CD14-positive monocyte (primary cell): Measurements from ENCODE around the gene TUBB6. TPM values are rescaled to one million over a fixed set of nuclear protein-coding genes. Genes with fewer than 3 reads are reported as not detected.

Experiments
- DNase-seq, 3 donors: peaks; one replicate each; pipeline ENCODE4 v3.0.0-alpha.2; 2011 to 2022
- H2AFZ ChIP-seq: 2 replicates; pipeline ENCODE4 v1.6.0; 2012; ENCODE audit warnings: mild to moderate bottlenecking, low read depth, low read length, inconsistent platforms; ENCODE audit not compliant: insufficient read depth, poor library complexity, severe bottlenecking
- H3K27ac ChIP-seq, 2 donors: 1 replicate in 1 of 2; 2 replicates in 1 of 2; pipeline ENCODE4 v1.5.1; 2012 to 2013; ENCODE audit warnings: low read length in 2 of 2, control low read depth in 1 of 2, inconsistent platforms in 1 of 2, low read depth in 1 of 2, mild to moderate bottlenecking in 1 of 2
- H3K27me3 ChIP-seq, 2 donors: one replicate each; pipeline versions ENCODE4 v1.6.0 to v1.6.1; 2011 to 2013; ENCODE audit warnings: low read length in 2 of 2; ENCODE audit not compliant: control insufficient read depth in 2 of 2, insufficient read depth in 2 of 2
- H3K36me3 ChIP-seq, 2 donors: replicated peaks in 1 of 2; 1 replicate in 1 of 2; 2 replicates in 1 of 2; pipeline versions ENCODE4 v1.5.1 to v1.6.1; 2012 to 2013; ENCODE audit warnings: low read length in 2 of 2, control low read depth in 1 of 2, inconsistent platforms in 1 of 2, mild to moderate bottlenecking in 1 of 2; ENCODE audit not compliant: insufficient read depth in 2 of 2, control insufficient read depth in 1 of 2
- H3K4me1 ChIP-seq, 2 donors: 1 replicate in 1 of 2; 2 replicates in 1 of 2; pipeline versions ENCODE4 v1.5.1 to v1.6.1; 2012 to 2013; ENCODE audit warnings: low read length in 2 of 2, control low read depth in 1 of 2, inconsistent platforms in 1 of 2, mild to moderate bottlenecking in 1 of 2, moderate library complexity in 1 of 2; ENCODE audit not compliant: insufficient read depth in 2 of 2, control insufficient read depth in 1 of 2
- H3K4me2 ChIP-seq: replicated peaks from 2 replicates; pipeline ENCODE3; 2012; ENCODE audit warnings: low read length, moderate library complexity, mild to moderate bottlenecking; ENCODE audit not compliant: poor library complexity, severe bottlenecking; ENCODE audit errors: extremely low read depth
- H3K4me3 ChIP-seq, 3 experiments: fragments of 200-600 bp in 1 of 3; sonication (generic) in 1 of 3; replicated peaks in 1 of 3; 1 replicate in 2 of 3; 2 replicates in 1 of 3; pipeline ENCODE4 v1.5.1; 2011 to 2013; ENCODE audit warnings: low read length in 3 of 3, mild to moderate bottlenecking in 3 of 3, control low read depth in 2 of 3, low read depth in 2 of 3, inconsistent platforms in 1 of 3, moderate library complexity in 1 of 3
- H3K79me2 ChIP-seq: 2 replicates; pipeline ENCODE4 v1.6.0; 2012; ENCODE audit warnings: mild to moderate bottlenecking, control low read depth, inconsistent platforms, low read length, moderate library complexity; ENCODE audit not compliant: insufficient read depth
- H3K9ac ChIP-seq: 2 replicates; pipeline ENCODE4 v1.6.0; 2017; ENCODE audit warnings: low read length, mild to moderate bottlenecking; ENCODE audit not compliant: insufficient read depth, poor library complexity, severe bottlenecking
- H3K9me3 ChIP-seq, 2 donors: replicated peaks in 1 of 2; 1 replicate in 1 of 2; 2 replicates in 1 of 2; pipeline versions ENCODE4 v1.5.1 to v1.6.1; 2012 to 2013; ENCODE audit warnings: low read length in 2 of 2, control low read depth in 1 of 2; ENCODE audit not compliant: control insufficient read depth in 1 of 2, insufficient read depth in 1 of 2
- H4K20me1 ChIP-seq: 2 replicates; pipeline ENCODE4 v1.6.0; 2012; ENCODE audit warnings: mild to moderate bottlenecking, low read length, control low read depth, moderate library complexity; ENCODE audit not compliant: insufficient read depth
- H3K27ac Mint-ChIP-seq, 7 donors: one replicate each; pipeline ENCODE4 v1.8.0; 2020; ENCODE audit warnings: mild to moderate bottlenecking in 7 of 7, mixed read lengths in 7 of 7, moderate library complexity in 6 of 7, inconsistent platforms in 2 of 7
- H3K27me3 Mint-ChIP-seq, 3 donors: one replicate each; pipeline ENCODE4 v1.8.0; 2021 to 2022; ENCODE audit warnings: low read depth in 3 of 3, mild to moderate bottlenecking in 3 of 3, mixed read lengths in 3 of 3, moderate library complexity in 3 of 3, inconsistent platforms in 1 of 3
- H3K36me3 Mint-ChIP-seq, 2 donors: one replicate each; pipeline ENCODE4 v1.8.0; 2020; ENCODE audit warnings: mixed read lengths in 2 of 2, inconsistent platforms in 1 of 2, mild to moderate bottlenecking in 1 of 2
- H3K4me1 Mint-ChIP-seq: one replicate; pipeline ENCODE4 v1.8.0; 2020; ENCODE audit warnings: mild to moderate bottlenecking, mixed read lengths
- H3K4me3 Mint-ChIP-seq, 2 donors: one replicate each; pipeline ENCODE4 v1.8.0; 2020; ENCODE audit warnings: mild to moderate bottlenecking in 2 of 2, mixed read lengths in 2 of 2, moderate library complexity in 1 of 2
- H3K9me3 Mint-ChIP-seq, 7 donors: one replicate each; pipeline ENCODE4 v1.8.0; 2020 to 2022; ENCODE audit warnings: mixed read lengths in 7 of 7, mild to moderate bottlenecking in 6 of 7, moderate library complexity in 6 of 7, inconsistent platforms in 2 of 7
- WGBS: methylation state at CpG from one replicate; pipeline ENCODE4 v1.1.5; 2013; ENCODE audit warnings: missing lambda C conversion rate; ENCODE audit not compliant: insufficient coverage; 5-methylcytosine and 5-hydroxymethylcytosine counted together
- intact Hi-C, 2 donors: fragments of 100-400 bp; cut with micrococcal nuclease; formaldehyde crosslinking; loops; one replicate each; pipeline versions ENCODE4 v1.15.0 to v1.15.1; 2023
- polyA plus RNA-seq, 3 donors: library from polyadenylated mRNA; depleted of rRNA in 1 of 3; unstranded in 2 of 3; stranded (reverse) in 1 of 3; fragments of 300-500 nt in 2 of 3; fragments of >200 nt in 1 of 3; fragmentation: Illumina TruSeq in 2 of 3; gene quantifications; 1 replicate in 2 of 3; 2 replicates in 1 of 3; pipeline ENCODE4 v1.2.3, GENCODE V29; 2012 to 2021
- TF ChIP-seq, protein P1 (sequence below): fragments of 200-600 bp; IDR thresholded peaks from one replicate; pipeline ENCODE4 v1.8.0; 2022; ENCODE audit warnings: antibody characterized with exemption, mild to moderate bottlenecking

Gene TUBB6
- polyA plus RNA-seq, 3 donors: 15.8 to 34.9 (median 27.6) TPM

DNA sequence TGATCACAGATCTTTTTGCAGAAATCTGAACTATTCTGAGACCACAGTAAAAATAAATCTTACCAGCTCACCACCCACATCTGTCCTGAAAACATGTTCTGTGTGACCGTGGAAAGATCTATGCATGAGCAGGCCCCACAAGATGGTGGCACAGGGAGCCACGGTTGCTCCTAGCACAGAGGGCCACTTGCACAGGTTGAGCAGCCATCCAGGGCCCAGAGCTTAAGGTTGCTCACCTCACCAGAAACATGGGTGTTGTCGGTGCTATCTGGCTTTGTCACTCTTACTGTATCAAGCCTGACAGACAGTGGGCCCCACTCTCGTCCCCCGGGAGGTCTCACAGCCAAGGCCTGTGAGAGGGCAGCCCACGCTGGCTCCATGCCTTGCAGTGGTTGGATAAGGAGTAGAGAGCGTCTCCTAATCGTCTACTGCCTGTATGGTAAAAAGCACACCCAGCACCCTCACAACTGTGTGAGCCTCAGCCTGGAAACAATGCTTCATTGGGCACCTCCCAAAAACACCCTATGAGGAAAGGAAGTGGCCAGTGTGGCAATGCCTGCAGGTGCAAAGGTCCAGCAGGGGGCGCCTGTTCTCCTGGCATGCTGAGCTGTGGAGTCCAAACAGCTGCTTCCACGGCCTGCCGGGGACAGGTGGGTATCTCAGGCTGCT, 19.6 kb downstream of the TUBB6 start:
- intact Hi-C loops: no loop called here
- Mint-ChIP-seq H3K4me1 (peaks cover 2% of the 10 kb centered on the region), H3K4me3 (no peak overlapping the region), H3K27me3 (no peaks in the 10 kb centered on the region), H3K27ac (peak overlapping the region in 6 of 7 donors; percentile 42 to 74 (median 54)), H3K9me3 (peaks cover 0 to 11% (median 5%) of the 10 kb centered on the region in 7 donors), H3K36me3 (peaks cover 54 to 79% of the 10 kb centered on the region in 2 donors)
- no peaks in the 10 kb centered on the region for H3K79me2 ChIP-seq
- no peak overlapping the region for H2AFZ ChIP-seq
- no peak overlapping the region for H3K4me2 ChIP-seq
- H3K9me3 ChIP-seq: no peaks in the 10 kb centered on the region
- 78% methylated on average over 6 of the region's 11 CpGs for WGBS
- H3K36me3 ChIP-seq: peaks cover 53 to 77% of the 10 kb centered on the region in 2 donors
- no peak overlapping the region for H3K9ac ChIP-seq
- H3K4me1 ChIP-seq: no peaks in the 10 kb centered on the region
- no peak overlapping the region for H3K4me3 ChIP-seq
- peak overlapping the region in 1 of 2 donors; percentile 46 for H3K27ac ChIP-seq
- H3K27me3 ChIP-seq: no peaks in the 10 kb centered on the region
- peak; percentile 60 to 72 (median 68) for DNase-seq
- H4K20me1 ChIP-seq: peaks cover 3% of the 10 kb centered on the region
- TF ChIP-seq, protein P1, sequence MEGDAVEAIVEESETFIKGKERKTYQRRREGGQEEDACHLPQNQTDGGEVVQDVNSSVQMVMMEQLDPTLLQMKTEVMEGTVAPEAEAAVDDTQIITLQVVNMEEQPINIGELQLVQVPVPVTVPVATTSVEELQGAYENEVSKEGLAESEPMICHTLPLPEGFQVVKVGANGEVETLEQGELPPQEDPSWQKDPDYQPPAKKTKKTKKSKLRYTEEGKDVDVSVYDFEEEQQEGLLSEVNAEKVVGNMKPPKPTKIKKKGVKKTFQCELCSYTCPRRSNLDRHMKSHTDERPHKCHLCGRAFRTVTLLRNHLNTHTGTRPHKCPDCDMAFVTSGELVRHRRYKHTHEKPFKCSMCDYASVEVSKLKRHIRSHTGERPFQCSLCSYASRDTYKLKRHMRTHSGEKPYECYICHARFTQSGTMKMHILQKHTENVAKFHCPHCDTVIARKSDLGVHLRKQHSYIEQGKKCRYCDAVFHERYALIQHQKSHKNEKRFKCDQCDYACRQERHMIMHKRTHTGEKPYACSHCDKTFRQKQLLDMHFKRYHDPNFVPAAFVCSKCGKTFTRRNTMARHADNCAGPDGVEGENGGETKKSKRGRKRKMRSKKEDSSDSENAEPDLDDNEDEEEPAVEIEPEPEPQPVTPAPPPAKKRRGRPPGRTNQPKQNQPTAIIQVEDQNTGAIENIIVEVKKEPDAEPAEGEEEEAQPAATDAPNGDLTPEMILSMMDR: peak; percentile 95

DNA sequence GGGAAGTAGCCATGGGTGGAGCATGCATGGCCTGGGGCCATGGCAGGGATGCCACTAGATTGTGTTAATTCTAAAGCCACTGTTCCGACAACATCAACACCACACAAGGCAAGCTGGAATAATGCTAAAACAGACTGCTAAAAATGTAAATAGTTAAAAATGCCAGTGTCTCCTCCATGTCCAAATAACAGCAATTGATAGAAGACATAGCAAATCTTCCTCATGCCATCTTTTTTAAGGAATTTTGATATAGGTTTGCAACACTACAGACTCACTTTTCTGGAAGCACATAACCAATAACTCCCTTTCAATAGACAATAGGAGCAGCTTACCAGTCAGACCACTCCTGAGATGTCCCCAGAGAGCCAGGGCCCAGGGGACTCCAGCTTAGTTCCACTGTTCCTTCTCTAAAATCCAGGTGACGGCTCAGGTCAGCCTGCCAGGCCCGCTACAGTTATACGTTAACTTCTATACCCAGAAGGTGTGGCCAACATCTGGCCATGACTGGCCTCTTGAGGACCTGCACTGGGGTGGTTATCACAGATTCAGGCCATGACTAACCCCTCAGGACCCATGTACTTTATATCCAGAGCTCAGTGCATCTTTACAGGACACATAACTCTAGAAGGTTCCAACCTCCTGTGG, 20.3 kb downstream of the TUBB6 start:
- H3K9me3 ChIP-seq: no peaks in the 10 kb centered on the region
- H3K79me2 ChIP-seq: no peaks in the 10 kb centered on the region
- Mint-ChIP-seq H3K27me3 (no peaks in the 10 kb centered on the region), H3K4me1 (peaks cover 2% of the 10 kb centered on the region), H3K27ac (peak overlapping the region in 4 of 7 donors; percentile 42 to 74 (median 54)), H3K36me3 (peaks cover 52 to 80% of the 10 kb centered on the region in 2 donors), H3K4me3 (no peak overlapping the region), H3K9me3 (peaks cover 0 to 11% (median 5%) of the 10 kb centered on the region in 7 donors)
- TF ChIP-seq, protein P1: peak; percentile 64
- H4K20me1 ChIP-seq: peaks cover 3% of the 10 kb centered on the region
- H3K9ac ChIP-seq: no peak overlapping the region
- no peak for DNase-seq
- no peak overlapping the region for H3K27ac ChIP-seq
- no peak overlapping the region for H2AFZ ChIP-seq
- no peaks in the 10 kb centered on the region for H3K4me1 ChIP-seq
- intact Hi-C loops: no loop called here
- H3K27me3 ChIP-seq: no peaks in the 10 kb centered on the region
- WGBS: 96% methylated on average over 3 of the region's 4 CpGs
- peaks cover 53 to 72% of the 10 kb centered on the region in 2 donors for H3K36me3 ChIP-seq
- no peak overlapping the region for H3K4me2 ChIP-seq
- H3K4me3 ChIP-seq: no peak overlapping the region
